AG20443 (cell line): ENCODE measurements around the gene ETV7.

Source experiments
- DNase-seq: peaks from one replicate; pipeline ENCODE4 v3.0.0; 2012; ENCODE audit warnings: low spot score, mixed read lengths

Gene ETV7

DNA sequence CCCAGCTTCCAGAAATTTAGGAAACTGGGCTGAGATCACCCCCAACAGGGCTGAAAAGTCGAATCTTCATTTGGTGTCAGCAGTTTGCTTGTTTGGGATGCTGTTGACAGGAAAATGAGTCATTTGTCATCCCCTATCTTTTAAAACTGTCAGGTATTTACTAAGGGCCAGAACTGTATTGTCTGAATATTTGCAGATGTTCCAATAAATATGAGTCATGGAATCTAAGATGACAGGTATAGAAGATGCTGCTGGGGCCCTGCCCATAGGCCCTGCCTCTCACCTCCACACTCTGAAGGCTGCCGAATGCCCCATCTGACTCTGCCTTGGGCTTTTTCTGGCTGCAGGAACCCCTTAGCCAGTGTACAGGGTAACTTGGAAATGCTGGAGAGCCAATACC, 3.9 kb downstream of the ETV7 start:
- DNase-seq: no peak

- DNase-seq: no peak
Observed at GRCh38 chr6:36382976-36383375, 4.5 kb downstream of the ETV7 start.

GRCh38 chr6:36381502-36382389, 5.7 kb downstream of the ETV7 start:
- DNase-seq: no peak

DNA sequence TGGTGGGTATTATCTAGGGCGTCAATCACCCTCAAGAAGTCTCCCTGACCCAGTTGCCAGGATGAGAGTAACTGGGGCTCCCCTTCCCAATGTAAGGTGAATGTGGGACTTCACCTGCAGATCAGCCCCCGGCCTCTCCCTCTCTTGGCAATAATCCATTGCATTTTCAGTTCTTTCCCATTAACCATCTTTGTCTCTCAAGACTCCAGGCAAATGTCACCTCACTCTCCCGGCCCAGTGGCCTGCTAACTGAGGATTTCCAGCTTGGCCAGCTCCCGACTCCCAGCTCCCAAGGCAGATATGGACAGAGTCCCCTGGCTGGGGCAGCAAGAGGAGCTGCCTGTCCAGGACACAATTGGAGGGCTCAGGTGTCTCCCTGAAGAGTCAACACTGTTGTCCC, 7.3 kb downstream of the ETV7 start:
- no peak for DNase-seq

GRCh38 chr6:36378936-36379335, 8.5 kb downstream of the ETV7 start:
- no peak for DNase-seq

DNA sequence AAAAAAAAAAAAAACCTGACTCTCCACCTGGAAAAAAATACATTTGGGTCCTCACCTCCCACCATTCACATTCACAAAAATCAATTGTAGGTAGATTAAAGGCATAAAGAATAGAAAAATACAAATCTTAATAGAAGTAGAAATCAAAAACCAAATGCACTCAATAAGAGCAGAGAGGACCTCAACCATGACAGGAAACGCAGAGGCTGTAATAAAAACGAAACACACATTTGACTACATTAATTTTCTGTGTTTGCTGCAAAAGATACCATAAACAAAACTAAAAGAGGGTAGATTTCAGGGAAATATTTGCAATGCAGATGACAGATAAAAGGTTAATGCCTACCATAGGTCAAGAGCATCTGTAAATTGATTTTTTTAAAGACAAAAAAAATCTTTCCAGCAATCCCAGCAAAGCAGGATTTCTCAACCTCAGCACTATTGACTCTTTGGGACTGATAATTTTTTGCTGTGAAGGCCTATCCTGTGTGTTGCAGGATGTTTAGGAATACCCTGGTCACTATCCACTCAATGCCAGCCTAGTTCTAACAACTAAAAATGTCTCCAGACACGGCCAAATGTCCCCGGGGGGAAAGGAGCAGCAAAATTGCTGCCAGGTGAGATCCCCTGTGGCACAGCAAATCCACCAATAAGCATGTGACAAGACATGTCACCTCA, 9.1 kb downstream of the ETV7 start:
- DNase-seq: no peak

DNA sequence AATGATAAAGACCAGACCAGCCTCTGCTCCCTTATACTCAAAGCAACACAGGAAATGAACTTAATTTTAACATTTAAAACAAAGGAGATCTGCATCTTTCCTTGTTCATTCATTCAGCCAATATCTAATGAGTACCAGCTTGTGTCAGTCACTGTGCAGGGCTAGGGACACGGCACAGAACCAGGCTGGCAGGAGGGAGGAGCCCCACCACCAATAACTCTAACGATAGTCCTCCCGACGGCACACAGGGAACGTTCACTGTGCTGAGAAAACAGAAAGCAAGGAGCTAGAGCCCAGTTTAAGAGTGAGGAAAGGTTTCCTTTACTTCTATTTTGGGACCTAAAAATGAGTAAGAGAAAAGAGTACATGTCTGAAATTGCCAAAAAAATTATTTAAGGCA, 9.9 kb downstream of the ETV7 start:
- DNase-seq: no peak

GRCh38 chr6:36376742-36377141, 10.7 kb downstream of the ETV7 start:
- no peak for DNase-seq

GRCh38 chr6:36376183-36376582, 11.3 kb downstream of the ETV7 start:
- no peak for DNase-seq

DNA sequence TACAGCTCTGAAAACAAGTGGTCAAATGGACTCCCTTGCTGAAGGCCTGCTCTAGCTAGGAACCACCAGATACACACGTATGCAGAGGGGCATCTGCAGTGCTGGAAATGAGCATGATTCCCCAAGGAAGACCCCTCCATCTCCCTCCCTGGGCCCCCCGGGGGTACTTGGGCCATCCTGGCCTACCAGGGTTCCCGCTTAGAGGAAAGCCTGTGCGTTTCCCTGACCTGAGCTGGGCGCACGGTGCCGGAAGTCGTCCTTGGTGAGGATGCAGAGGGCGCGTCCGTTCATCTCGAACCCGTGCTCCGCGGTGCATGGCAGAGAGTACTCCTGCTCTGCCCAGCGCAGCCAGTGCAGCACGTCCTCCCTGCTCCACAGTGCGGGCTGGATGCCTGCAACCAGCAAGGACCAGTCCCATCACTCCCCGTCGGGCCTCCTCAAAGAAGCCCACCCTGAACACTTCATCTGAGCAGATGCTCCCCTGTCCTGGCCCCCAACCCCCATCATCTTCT, 11.8 kb downstream of the ETV7 start:
- no peak for DNase-seq

- no peak for DNase-seq
Observed at GRCh38 chr6:36374972-36375371, 12.5 kb downstream of the ETV7 start.

- DNase-seq: no peak
Observed at GRCh38 chr6:36374194-36374593, 13.3 kb downstream of the ETV7 start.

- no peak for DNase-seq
Observed at GRCh38 chr6:36373368-36374019, 14.0 kb downstream of the ETV7 start.

- DNase-seq: no peak
Observed at GRCh38 chr6:36372088-36372487, 15.4 kb downstream of the ETV7 start.

DNA sequence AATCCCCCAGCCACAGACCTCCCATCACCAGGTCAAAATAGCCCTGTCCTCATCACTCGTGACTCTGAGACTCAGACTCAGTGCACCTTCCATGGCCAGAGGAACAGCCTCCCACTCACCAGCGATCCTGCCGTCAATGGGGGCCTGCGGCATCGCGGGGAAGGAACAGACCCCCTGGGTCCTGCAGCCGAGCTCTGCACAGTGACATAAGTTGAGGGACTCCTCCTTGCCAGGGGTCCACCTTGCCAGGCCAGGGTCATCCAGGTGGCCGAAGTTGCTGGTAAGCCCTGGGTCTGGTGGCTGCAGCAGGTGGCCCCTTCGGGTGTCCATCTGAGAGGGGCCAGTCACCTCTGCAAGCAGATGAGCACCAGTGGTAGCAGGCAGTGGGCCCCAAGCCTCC, 16.3 kb downstream of the ETV7 start:
- no peak for DNase-seq

- no peak for DNase-seq
Observed at GRCh38 chr6:36370638-36371037, 16.8 kb downstream of the ETV7 start.

DNA sequence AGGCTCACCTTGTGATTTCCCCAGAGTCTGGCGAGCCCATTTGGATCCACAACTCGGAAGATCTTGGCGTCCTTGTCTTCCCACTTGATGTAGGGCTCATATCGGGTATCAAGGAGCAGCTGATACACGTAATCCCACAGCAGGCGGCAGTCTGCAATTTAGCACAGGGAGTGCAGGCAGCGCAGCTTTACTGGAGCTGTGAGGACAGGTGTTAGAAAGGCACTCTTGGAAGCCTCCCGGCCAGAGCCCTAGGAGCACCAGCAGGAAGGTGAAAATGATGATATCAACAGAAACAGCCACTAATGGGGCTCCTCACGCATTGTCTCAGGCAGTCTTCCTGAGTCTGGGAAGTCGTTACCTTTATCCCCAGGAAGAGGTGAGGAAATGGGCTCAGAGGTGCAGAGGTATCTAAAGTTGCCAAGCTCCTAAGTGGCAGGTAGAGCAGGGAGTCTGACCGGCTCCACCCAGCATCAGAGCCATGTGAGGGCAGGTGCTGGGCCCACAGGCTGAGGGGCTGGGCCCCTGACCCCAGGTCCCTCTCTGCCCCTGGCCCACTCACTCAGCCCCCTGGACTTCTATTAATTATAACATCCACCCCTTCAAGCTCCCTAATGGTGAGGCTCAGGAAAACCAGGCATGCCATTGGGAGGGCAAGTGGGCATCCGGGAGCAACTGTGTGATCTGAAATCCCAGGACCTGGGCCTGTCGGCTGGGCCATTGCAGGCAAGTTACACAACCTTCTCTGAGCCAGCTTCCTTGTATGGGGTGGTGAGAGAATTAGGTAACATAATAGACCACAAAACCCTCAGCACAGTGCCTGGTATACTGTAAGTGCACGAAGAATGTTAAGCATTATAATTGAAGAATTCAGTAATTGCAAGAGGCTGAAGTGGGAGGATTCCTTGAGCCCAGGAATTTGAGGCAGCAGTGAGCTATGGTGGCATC, 18.3 kb downstream of the ETV7 start:
- peak; percentile 92 for DNase-seq

- no peak for DNase-seq
Observed at GRCh38 chr6:36368421-36368820, 19.0 kb downstream of the ETV7 start.

DNA sequence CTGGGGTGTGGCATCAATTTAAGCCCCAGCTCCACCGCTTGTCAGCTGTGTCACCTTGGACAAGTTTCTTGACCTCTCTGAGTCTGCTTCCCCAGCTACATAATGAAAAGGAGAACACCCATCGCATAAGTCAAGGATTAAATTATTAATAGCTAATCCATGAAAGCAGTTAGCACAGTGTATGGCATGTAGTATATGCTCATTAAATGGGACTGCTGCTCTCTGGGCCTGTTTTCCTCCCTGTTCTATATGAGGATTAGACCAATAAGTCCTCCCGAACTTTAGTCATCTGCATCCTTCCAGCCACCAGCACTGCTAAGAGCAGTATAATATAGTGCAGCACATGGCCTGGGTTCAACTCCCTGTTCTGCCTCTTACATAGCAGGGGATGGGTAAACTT, 19.7 kb downstream of the ETV7 start:
- no peak for DNase-seq

DNA sequence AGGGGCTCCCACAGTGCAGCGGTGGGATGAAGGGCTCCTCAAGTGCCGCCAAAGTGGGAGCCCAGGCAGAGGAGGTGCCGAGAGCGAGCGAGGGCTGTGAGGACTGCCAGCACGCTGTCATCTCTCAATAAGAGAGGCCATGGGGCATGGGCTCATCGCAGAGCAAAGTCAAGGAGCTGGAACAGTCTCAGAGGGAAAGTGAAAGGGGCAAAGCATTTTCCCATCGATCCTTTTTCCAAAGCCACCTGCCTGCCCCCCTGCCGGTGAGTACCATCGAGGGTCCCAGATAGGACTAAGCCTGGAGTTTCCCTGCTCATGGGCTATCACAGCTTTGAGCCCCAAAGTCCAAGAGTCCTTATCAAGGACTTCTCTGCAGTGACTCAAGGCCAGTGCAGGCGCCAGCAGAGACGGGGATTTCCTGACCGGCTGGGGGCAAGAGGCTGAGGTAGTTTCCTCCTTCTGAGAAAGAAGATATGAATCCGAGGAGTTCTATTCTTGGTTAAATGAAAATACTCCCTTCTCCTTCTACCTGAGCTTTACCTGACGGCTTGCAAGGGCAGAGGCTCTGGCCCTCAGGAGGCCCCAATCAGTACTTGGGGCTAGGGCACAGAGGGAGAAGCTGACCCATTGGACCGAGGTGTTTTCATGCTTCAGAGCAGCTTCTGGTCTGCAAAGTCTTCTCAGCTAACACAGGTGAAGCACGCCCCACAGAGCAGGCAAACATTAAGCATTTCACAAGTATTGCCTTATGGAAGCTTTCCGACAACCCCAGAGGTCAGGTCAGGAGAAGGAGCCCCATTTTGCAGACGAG, 22.6 kb downstream of the ETV7 start:
- DNase-seq: no peak
